H1 (cell line): Measurements from ENCODE around the gene WDR5. TPM values are rescaled to one million over a fixed set of nuclear protein-coding genes. Genes with fewer than 3 reads are reported as not detected.

Experiments
- CTCF ChIA-PET: fragments of 300-600 bp; sonication (Branson Sonifier 250); formaldehyde crosslinking; loops from one replicate; lab custom pipeline; 2021; ENCODE audit not compliant: partially characterized antibody; lab: Charles Lee
- POLR2A ChIA-PET: fragments of 300-600 bp; sonication (Branson Sonifier 250); formaldehyde crosslinking; loops from one replicate; lab custom pipeline; 2021; ENCODE audit warnings: inconsistent platforms; ENCODE audit not compliant: partially characterized antibody; lab: Charles Lee
- DNase-seq, 2 experiments: peaks; one replicate each; pipeline versions ENCODE4 v3.0.0 to v3.0.0-alpha.2; 2010 to 2022; ENCODE audit warnings: low spot score in 2 of 2, low read depth in 1 of 2, mixed read lengths in 1 of 2
- FAIRE-seq: peaks from 2 replicates; lab custom pipeline; 2011; peaks lifted over from hg19 to GRCh38; lab: Jason Lieb, UNC
- H2AFZ ChIP-seq: 2 replicates; pipeline ENCODE4 v1.8.1; 2012; ENCODE audit warnings: low read length, inconsistent platforms
- H2AK5ac ChIP-seq: 2 replicates; pipeline ENCODE4 v1.6.1; 2013; ENCODE audit warnings: low read depth, low read length
- H2BK120ac ChIP-seq: replicated peaks from 2 replicates; pipeline ENCODE3; 2013; ENCODE audit warnings: low read depth, low read length, inconsistent platforms
- H2BK12ac ChIP-seq: 2 replicates; pipeline ENCODE4 v1.6.1; 2013; ENCODE audit warnings: low read depth, low read length
- H2BK15ac ChIP-seq: 2 replicates; pipeline ENCODE4 v1.6.1; 2013; ENCODE audit warnings: low read length
- H2BK20ac ChIP-seq: 2 replicates; pipeline ENCODE4 v1.6.1; 2013; ENCODE audit warnings: low read length
- H2BK5ac ChIP-seq: 2 replicates; pipeline ENCODE4 v1.6.1; 2013; ENCODE audit warnings: low read depth, low read length
- H3K14ac ChIP-seq: 2 replicates; pipeline ENCODE4 v1.6.1; 2013; ENCODE audit warnings: inconsistent platforms; ENCODE audit not compliant: insufficient read length
- H3K18ac ChIP-seq: 2 replicates; pipeline ENCODE4 v1.6.1; 2013; ENCODE audit warnings: low read length; ENCODE audit errors: extremely low read depth
- H3K23ac ChIP-seq: 2 replicates; pipeline ENCODE4 v1.6.1; 2013; ENCODE audit warnings: inconsistent platforms; ENCODE audit not compliant: insufficient read length
- H3K23me2 ChIP-seq: 2 replicates; pipeline ENCODE4 v1.6.1; 2013; ENCODE audit warnings: low read depth, low read length
- H3K27ac ChIP-seq: 2 replicates; pipeline ENCODE4 v1.6.1; 2011; ENCODE audit warnings: low read depth, low read length, inconsistent platforms
- H3K27me3 ChIP-seq, 4 experiments: replicated peaks in 1 of 4; 1 replicate in 1 of 4; 2 replicates in 3 of 4; pipeline versions ENCODE4 v1.6.1 to v1.8.1; 2011 to 2013; ENCODE audit warnings: low read length in 3 of 4, mild to moderate bottlenecking in 3 of 4, inconsistent platforms in 2 of 4, mixed read lengths in 2 of 4, moderate library complexity in 1 of 4; ENCODE audit not compliant: control insufficient read depth in 3 of 4, insufficient read depth in 3 of 4; ENCODE audit errors: extremely low read depth in 1 of 4
- H3K36me3 ChIP-seq, 4 experiments: 2 replicates each; pipeline versions ENCODE4 v1.6.1 to v1.8.1; 2011 to 2013; ENCODE audit warnings: mild to moderate bottlenecking in 4 of 4, low read length in 3 of 4, moderate library complexity in 2 of 4, control low read depth in 1 of 4, inconsistent platforms in 1 of 4; ENCODE audit not compliant: insufficient read depth in 4 of 4, control insufficient read depth in 2 of 4
- H3K4ac ChIP-seq: replicated peaks from 2 replicates; pipeline ENCODE3; 2013; ENCODE audit warnings: low read length, low read depth, mixed read lengths, inconsistent platforms; ENCODE audit not compliant: insufficient read length
- H3K4me1 ChIP-seq, 4 experiments: replicated peaks in 1 of 4; 1 replicate in 1 of 4; 2 replicates in 3 of 4; pipeline versions ENCODE4 v1.6.1 to v1.8.1; 2011 to 2013; ENCODE audit warnings: low read length in 3 of 4, inconsistent platforms in 2 of 4, mixed read lengths in 1 of 4; ENCODE audit not compliant: insufficient read depth in 4 of 4, control insufficient read depth in 3 of 4
- H3K4me2 ChIP-seq, 2 experiments: 2 replicates each; pipeline versions ENCODE4 v1.6.1 to v1.8.1; 2011 to 2013; ENCODE audit warnings: low read depth in 2 of 2, low read length in 2 of 2, control low read depth in 1 of 2, inconsistent platforms in 1 of 2, mild to moderate bottlenecking in 1 of 2; ENCODE audit not compliant: insufficient read depth in 1 of 2
- H3K4me3 ChIP-seq, 4 experiments: fragments of 200-600, 300-600 bp in 1 of 4; sonication (generic), shearing (Covaris generic), sonication (Bioruptor Twin) in 1 of 4; 2 replicates each; pipeline versions ENCODE4 v1.5.1 to v1.8.1; 2011 to 2016; ENCODE audit warnings: low read length in 4 of 4, low read depth in 3 of 4, control low read depth in 2 of 4, inconsistent platforms in 2 of 4, mild to moderate bottlenecking in 2 of 4, mixed read lengths in 1 of 4, moderate library complexity in 1 of 4; ENCODE audit not compliant: insufficient read depth in 2 of 4; ENCODE audit errors: extremely low read depth in 1 of 4
- H3K56ac ChIP-seq: replicated peaks from 2 replicates; pipeline ENCODE3; 2013; ENCODE audit warnings: low read depth, mild to moderate bottlenecking, mixed read lengths, low read length, inconsistent platforms; ENCODE audit not compliant: insufficient read length
- H3K79me1 ChIP-seq: 2 replicates; pipeline ENCODE4 v1.6.1; 2013; ENCODE audit warnings: low read depth, low read length, control low read depth
- H3K79me2 ChIP-seq, 2 experiments: 2 replicates each; pipeline versions ENCODE4 v1.6.1 to v1.8.1; 2012 to 2013; ENCODE audit warnings: low read length in 2 of 2, mild to moderate bottlenecking in 2 of 2, inconsistent platforms in 1 of 2; ENCODE audit not compliant: insufficient read depth in 2 of 2, control insufficient read depth in 1 of 2
- H3K9ac ChIP-seq, 4 experiments: replicated peaks in 1 of 4; 1 replicate in 1 of 4; 2 replicates in 3 of 4; pipeline versions ENCODE4 v1.6.1 to v1.8.1; 2011 to 2013; ENCODE audit warnings: low read depth in 3 of 4, low read length in 3 of 4, control low read depth in 2 of 4, mild to moderate bottlenecking in 2 of 4, moderate library complexity in 2 of 4, inconsistent platforms in 1 of 4; ENCODE audit errors: extremely low read depth in 1 of 4
- H3K9me3 ChIP-seq, 2 experiments: 2 replicates each; pipeline versions ENCODE4 v1.6.1 to v1.8.1; 2012 to 2013; ENCODE audit warnings: mild to moderate bottlenecking in 2 of 2, moderate library complexity in 2 of 2, control low read depth in 1 of 2, inconsistent platforms in 1 of 2, low read depth in 1 of 2, low read length in 1 of 2, mixed read lengths in 1 of 2; ENCODE audit not compliant: insufficient read depth in 2 of 2
- H4K20me1 ChIP-seq, 2 experiments: replicated peaks in 1 of 2; 2 replicates each; pipeline versions ENCODE3 to v1.8.1; 2011 to 2013; ENCODE audit warnings: inconsistent platforms in 2 of 2, low read length in 2 of 2, mild to moderate bottlenecking in 1 of 2; ENCODE audit not compliant: insufficient read depth in 2 of 2, control insufficient read depth in 1 of 2
- H4K5ac ChIP-seq: 2 replicates; pipeline ENCODE4 v1.6.1; 2013; ENCODE audit warnings: low read length, low read depth, mixed read lengths, inconsistent platforms; ENCODE audit not compliant: insufficient read length
- H4K8ac ChIP-seq: 2 replicates; pipeline ENCODE4 v1.8.0; 2013; ENCODE audit warnings: mild to moderate bottlenecking, moderate library complexity, low read length, inconsistent platforms; ENCODE audit not compliant: insufficient read depth; ENCODE audit errors: extremely low read depth
- H4K91ac ChIP-seq: replicated peaks from 2 replicates; pipeline ENCODE3; 2013; ENCODE audit warnings: low read length, mixed read lengths, inconsistent platforms; ENCODE audit not compliant: insufficient read length
- SP2 ChIP-seq: IDR thresholded peaks from 2 replicates; pipeline ENCODE4 v1.6.1; 2012; ENCODE audit warnings: mild to moderate bottlenecking, low read length, inconsistent platforms
- WGBS, 2 experiments: shearing (Covaris generic) in 1 of 2; methylation state at CpG; one replicate each; pipeline versions ENCODE4 v1.1.6 to v1.1.7; 2013 to 2015; ENCODE audit warnings: low lambda C conversion rate in 2 of 2, mixed read lengths in 2 of 2, inconsistent platforms in 1 of 2, low coverage in 1 of 2, missing lambda C conversion rate in 1 of 2; ENCODE audit not compliant: insufficient replicate concordance in 2 of 2, insufficient coverage in 1 of 2, insufficient read length in 1 of 2; ENCODE audit errors: extremely low coverage in 1 of 2, missing lambda C conversion rate in 1 of 2; 5-methylcytosine and 5-hydroxymethylcytosine counted together
- polyA plus RNA-seq, 7 experiments: library from polyadenylated mRNA; depleted of rRNA in 3 of 7; stranded (reverse) in 5 of 7; unstranded in 2 of 7; fragments of >200 nt in 5 of 7; fragments of 200-250 nt in 2 of 7; gene quantifications; 1 replicate in 5 of 7; 2 replicates in 1 of 7; 4 replicates in 1 of 7; pipeline versions ENCODE4 v1.2.1 to v1.2.3, GENCODE V29; 2011 to 2013; ENCODE audit warnings: missing spikeins in 2 of 7, mixed read lengths in 2 of 7
- total RNA-seq: library from RNA; stranded (reverse); fragmentation: NEBNext Ultra II Directional; extraction: Animal tissue kit (Norgen Biotek cat#: 25700); gene quantifications from 2 replicates; pipeline ENCODE4 v1.2.1, GENCODE V29; 2021

The WDR5 gene
- total and polyA plus RNA-seq, 2 of the 8 experiments (the other 6 are each of a cell fraction or from before 2014, with no cell fraction given), result 38.4 to 68.1 TPM

GRCh38 chr9:134161647-134162046, 25.8 kb downstream of the WDR5 start:
- Histone ChIP-seq H4K20me1 (peaks cover 2 to 9% of the 10 kb centered on the region in 2 experiments), H4K8ac (no peak overlapping the region), H2BK5ac (no peak overlapping the region), H2BK12ac (no peak overlapping the region), H3K4me3 (no peak overlapping the region), H3K4me1 (peaks cover 0 to 9% (median 7%) of the 10 kb centered on the region in 4 experiments; a peak in 5 of 7 replicates), H2BK15ac (no peak overlapping the region), H3K4me2 (no peak overlapping the region), H3K36me3 (peaks cover 4 to 23% (median 14%) of the 10 kb centered on the region in 4 experiments; a peak in 6 of 8 replicates), H3K79me2 (no peaks in the 10 kb centered on the region), H3K27me3 (no peaks in the 10 kb centered on the region), H3K23me2 (peaks cover 6% of the 10 kb centered on the region), H3K9ac (no peak overlapping the region), H3K23ac (no peak overlapping the region), H2AK5ac (no peak overlapping the region), H3K4ac (no peak overlapping the region), H3K56ac (no peak overlapping the region), H2AFZ (no peak overlapping the region), H3K18ac (no peak overlapping the region), H2BK20ac (no peak overlapping the region), H3K79me1 (peaks cover 2% of the 10 kb centered on the region; the same call in 1 of the 2 replicates), H3K9me3 (no peaks in the 10 kb centered on the region; a peak in 1 of 4 replicates), H3K27ac (no peak overlapping the region), H2BK120ac (no peak overlapping the region), H3K14ac (no peak overlapping the region), H4K5ac (no peak overlapping the region), H4K91ac (no peak overlapping the region)
- no peak for FAIRE-seq
- CTCF ChIA-PET, result interaction anchor here (0.9 to 2.4 kb wide), 3 partner anchors 9 to 288 kb away, joined by 3 to 5 read pairs (median 4); no protein-coding TSS in a partner anchor
- POLR2A ChIA-PET, result interaction anchor here (0.7 to 3.8 kb wide), 3 partner anchors 23 to 1029 kb away, joined by 3 to 13 read pairs (median 4); no protein-coding TSS in a partner anchor
- DNase-seq, result no peak
- WGBS, 2 experiments, result 89% methylated on average over 14 of the region's 14 CpGs; no CpG with 5 or more reads in 1 of the 2 experiments
- TF ChIP-seq SP2, result no peak
